ENCODE measurements around the gene BEST4.
A peak's percentile ranks its signal among the peaks of the same experiment; 100 is the strongest.
"Not testable (repeated sequence)": the region's sequence is repeated elsewhere in the genome, so short reads cannot be mapped to it uniquely, and the experiment has no call there.

Gene BEST4

DNA sequence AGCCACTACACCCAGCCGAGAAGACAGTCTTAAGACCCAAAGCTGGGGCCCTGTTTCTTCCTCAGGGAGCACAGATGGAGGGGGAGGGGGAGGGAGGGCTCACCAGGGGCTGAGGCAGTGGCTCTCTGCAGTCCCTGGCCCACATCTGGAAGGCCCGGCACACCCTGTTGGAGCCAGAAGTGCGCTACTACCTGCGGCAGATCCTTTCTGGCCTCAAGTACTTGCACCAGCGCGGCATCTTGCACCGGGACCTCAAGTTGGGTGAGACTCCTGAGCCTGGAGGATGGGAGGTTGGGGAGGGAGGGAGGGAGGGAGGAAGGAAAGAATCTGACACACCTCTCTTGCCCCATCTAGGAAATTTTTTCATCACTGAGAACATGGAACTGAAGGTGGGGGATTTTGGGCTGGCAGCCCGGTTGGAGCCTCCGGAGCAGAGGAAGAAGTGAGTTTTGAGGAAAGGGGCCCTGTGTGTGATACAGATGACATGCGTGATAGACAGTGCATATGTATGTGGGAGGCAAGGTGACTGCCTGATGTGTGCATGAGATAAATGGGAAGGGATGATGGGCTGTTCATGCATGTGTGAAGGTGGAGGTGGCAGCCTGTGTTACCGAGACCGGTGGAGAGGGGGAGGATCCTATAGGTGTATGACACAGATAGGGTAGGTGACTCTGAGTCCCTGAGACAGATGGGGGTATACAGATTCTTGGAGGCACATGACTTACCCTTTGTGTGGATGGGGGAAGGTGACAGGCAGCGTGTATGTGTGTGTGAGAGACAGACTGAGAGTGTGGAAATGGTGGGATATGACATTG lies 13.7 kb upstream of the BEST4 start:
- DNase-seq (ENCODE audit: low read depth) = no peak

DNA sequence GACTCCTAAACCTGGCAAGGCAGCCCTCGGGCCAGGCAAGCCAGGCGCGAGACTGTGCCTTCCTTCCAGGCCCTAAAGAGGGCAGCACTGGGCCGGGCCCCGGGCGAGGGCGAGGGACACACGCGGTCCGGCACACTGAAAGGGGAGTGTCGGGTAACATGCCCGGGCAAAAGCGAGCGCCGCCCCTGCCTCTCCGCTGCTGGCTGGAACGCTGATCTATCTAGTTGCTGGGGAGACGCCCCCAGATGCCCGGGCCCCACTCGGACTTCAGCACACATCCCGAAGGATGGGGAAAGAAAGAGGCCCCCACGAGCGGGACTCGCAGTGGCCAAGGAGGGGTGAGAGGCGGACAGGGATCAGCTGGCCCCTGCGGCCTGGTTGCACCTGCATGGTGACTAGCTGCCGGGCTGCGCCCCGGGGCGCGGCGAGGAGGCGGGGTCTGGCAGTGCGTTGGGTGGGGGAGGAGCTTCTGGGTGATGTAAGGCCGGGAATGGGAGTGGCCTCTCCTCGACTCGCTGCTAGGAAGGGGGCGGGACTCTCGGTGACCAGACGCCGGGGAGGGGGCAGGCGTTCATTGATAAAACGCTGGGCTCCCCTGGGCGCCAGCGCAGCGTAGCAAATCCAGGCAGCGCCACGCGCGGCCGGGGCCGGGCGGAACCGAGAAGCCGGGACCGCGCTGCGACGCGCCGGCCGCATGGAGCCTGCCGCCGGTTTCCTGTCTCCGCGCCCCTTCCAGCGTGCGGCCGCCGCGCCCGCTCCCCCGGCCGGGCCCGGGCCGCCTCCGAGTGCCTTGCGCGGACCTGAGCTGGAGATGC lies 12.0 kb upstream of the BEST4 start, which contains the start of gene PLK3:
Gene PLK3, plus strand, starts transcription at position 608 of the 815 bp plus-strand sequence. Its CDS starts 87 bp downstream, at position 695.
- peak; percentile 97 for DNase-seq (ENCODE audit: low read depth)

- no peak for DNase-seq (ENCODE audit: low read depth)
Measured at GRCh38 chr1:44798481-44799365, 10.8 kb upstream of the BEST4 start.

DNA sequence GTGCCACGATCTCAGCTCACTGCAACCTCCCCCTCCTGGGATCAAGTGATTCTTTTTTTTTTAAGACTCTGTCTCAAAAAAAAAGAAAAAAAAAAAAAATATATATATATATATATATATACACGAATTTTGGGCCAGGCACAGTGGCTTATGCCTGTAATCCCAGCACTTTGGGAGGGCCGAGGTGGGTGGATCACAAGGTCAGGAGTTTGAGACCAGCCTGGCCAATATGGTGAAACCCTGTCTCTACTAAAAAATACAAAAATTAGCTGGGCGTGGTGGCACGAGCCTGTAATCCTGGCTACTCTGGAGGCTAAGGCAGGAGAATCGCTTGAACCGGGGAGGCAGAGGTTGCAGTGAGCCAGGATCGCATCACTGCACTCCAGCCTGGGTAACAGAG lies 9.9 kb upstream of the BEST4 start:
- not testable (repeated sequence) for DNase-seq (ENCODE audit: low read depth)

- DNase-seq (ENCODE audit: low read depth) = no peak
Measured at GRCh38 chr1:44792736-44793502, 4.9 kb upstream of the BEST4 start.

- DNase-seq (ENCODE audit: low read depth) = no peak
Measured at GRCh38 chr1:44790968-44791801, 3.2 kb upstream of the BEST4 start.

DNA sequence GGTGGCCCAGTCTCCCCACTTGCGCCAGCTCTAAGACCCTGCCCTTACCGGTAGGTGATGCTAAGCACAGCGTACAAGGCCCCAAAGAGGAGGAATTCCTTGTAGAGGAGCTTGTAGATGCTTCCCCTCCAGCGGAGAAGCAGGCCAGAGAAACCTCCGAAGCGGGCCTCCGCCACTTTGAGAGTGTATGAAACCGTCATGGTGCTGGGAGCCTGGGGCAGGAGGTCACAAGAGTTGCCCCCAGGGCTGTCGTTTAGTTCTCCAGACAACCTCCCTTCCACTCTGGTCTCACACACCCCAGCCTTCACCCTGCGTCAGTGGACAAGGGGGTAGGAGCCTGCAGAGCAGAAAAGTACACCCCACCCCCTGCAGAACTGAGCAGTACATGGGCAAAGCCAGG lies 464 bp downstream of the BEST4 start:
- no peak for DNase-seq (ENCODE audit: low read depth)

DNA sequence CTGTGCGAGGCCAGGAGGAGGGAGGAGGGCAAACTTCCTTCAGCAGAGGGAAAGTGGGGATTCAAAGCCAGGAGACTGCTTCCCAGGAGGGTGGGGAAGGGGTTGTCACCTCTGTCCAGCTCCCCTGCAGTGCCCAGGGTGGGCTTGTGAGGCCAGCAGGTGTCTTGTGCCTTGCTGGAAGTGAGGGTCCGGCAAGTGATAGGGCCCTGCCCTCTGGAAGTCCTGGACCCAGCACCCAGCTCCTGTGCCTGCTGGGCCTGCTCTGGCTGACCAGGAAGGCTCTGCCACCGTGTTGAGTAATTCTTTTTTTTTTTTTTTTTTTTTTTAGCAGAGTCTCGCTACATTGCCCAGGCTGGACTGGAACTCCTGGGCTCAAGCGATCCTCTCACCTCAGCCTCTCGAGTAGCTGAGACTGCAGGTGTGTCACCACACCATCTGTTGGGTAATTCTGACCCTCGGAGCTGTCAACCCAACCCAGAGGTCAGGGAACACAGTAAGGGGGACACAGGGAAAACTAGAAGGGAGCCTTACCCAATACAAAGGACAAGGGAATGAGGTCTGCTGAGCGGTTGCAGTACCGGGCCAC lies 1.0 kb downstream of the BEST4 start:
- no peak for DNase-seq (ENCODE audit: low read depth)

GRCh38 chr1:44786138-44786840 lies 1.7 kb downstream of the BEST4 start:
- no peak for DNase-seq (ENCODE audit: low read depth)

GRCh38 chr1:44785501-44786137 lies 2.4 kb downstream of the BEST4 start:
- DNase-seq (ENCODE audit: low read depth) = no peak

DNA sequence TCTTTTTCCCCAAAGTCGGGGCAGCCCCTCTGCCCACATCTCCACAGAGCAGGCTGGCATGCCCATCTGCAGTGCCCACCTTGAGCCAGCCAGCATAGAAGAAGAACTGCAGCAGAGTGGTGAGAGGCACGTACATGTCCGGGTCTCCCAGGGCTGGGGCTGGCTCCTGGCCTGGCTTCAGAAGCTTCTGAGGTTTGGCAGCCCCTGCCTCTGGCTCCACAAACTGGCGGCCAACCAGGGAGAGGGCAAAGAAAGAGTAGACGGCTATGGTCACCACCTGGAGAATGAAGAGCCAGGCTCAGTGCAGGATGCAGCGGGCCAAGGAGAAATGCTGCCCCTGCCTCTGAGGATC lies 3.0 kb downstream of the BEST4 start:
- no peak for DNase-seq (ENCODE audit: low read depth)

DNA sequence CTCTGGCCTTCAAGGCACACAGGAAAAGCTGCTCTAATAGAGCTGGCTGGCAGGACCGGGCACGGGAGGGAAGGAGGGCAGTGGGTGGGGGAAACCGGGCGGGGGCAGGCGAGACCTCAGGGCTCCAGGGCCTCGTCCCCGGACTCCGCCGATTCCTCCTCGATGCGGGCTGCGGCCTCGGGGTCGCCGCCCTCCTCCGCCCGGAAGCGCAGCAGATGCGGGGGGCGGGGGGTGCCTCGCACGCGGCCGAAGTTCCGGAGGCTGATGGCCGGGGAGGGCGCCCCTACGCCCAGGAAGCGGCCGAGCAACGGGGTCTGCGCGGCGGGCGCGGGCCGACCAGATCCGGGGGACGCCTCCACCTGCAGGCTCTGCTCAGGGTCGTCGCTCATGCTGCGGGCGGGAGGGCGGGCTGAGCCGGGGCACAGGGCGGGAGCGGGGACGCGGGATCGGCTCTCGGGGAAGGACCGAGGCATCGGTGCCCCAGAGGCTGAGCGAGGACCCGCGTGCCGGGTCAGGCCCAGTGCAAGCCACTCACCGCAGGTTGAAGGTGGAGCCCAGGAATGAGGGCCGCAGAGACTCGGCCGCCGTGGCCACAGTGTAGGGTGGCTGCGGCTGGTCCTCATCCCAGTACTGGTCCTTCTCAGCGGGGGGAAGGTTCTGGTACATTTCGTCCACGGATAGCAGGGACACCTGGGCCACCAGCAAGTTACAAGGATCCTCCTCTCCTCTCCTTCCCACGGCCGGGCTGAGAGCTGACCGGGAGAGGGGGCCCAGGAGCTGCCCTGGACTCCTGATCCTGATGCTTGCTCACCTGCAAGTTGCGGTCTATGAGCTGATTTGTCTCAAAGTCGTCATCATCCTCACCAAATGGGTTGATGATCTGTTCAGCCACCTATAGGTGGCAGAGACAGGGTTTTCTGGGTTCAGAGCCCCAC lies 3.6 kb downstream of the BEST4 start:
- no peak for DNase-seq (ENCODE audit: low read depth)

DNA sequence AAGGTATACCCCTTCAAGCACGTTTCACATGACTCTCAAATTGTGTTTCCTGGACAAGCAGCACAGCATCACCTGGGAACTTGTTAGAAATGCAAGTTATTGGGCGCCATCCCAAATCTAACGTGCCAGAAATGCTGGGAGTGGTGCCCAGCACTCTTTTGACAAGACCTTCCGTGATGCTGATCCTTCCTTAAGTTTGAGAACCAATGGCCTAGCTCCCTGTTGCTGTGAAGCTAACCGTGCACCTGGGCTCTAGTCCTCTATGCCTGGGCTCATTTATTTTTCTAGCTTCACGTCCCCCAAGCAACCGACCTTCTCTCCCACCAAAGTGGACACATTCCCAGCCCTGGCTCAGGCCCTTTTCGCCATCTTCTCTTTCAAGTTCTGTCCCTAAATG lies 4.3 kb downstream of the BEST4 start:
- no peak for DNase-seq (ENCODE audit: low read depth)

DNA sequence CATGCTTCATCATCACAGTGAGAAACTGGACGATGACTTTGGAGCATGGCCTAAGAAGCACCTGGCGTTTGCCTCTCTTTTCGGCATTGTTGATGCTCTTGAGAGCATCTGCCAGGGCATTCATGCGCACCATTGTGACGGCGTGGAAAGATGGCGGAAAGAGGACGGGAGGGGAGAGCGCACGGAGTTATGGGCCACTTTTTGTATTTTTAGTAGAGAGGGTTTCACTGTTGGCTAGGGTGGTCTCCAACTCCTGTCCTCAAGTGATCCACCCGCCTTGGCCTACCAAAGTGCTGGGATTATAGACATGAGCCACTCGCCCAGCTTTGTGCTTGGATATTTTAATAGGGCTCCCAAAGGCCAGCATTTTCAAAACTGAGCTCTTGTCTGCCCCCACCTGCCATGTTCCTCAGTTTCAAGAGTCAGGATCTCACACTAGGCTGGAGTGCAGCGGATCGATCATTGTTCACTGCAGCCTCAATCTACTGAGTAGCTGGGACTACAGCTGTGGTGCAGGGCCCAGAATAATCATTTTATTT lies 7.3 kb downstream of the BEST4 start:
- no peak for DNase-seq (ENCODE audit: low read depth)

- DNase-seq (ENCODE audit: low read depth) = no peak
Measured at GRCh38 chr1:44778705-44779576, 9.0 kb downstream of the BEST4 start.

DNA sequence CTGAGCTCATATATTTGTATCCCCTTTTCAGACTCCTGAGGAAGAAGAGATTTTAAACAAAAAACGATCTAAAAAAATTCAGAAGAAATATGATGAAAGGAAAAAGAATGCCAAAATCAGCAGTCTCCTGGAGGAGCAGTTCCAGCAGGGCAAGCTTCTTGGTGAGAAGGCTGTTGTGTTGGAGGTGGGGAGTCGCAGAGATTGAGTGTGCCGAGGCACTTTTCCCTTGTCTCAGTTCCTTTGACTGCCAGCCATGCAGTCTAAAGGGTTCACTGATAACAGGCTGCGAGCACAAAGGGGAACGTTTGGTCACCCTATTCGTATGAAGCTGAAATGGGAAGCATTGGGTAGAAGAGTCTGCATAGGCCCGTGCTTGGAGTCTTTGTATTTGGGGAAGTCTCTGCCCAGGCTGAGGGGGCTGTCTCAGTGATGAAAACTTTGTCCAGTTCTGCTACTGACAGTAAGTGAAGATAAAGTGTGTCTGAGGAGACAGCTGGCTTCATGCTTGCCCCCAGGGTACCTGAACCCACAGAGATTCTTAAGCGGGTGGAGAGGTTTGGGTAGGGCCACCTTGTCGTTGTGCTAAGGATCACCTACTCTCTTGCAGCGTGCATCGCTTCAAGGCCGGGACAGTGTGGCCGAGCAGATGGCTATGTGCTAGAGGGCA lies 9.9 kb downstream of the BEST4 start:
- DNase-seq (ENCODE audit: low read depth) = no peak
